OCI-LY3 (cell line): Measurements from ENCODE around the gene GMFB.

Experiments
- CTCF ChIP-seq: fragments of 200-600, 300-600 bp; sonication (generic); IDR thresholded peaks from 2 replicates; pipeline ENCODE4 v1.5.1; 2014; ENCODE audit warnings: antibody characterized with exemption, low read length, low read depth
- EZH2phosphoT487 ChIP-seq: fragments of 200-600 bp; shearing (Covaris generic); IDR thresholded peaks from 2 replicates; pipeline ENCODE4 v1.6.1; 2018; ENCODE audit warnings: antibody characterized with exemption, mixed run types, low read depth

- TF ChIP-seq EZH2phosphoT487: no peak
- TF ChIP-seq CTCF: no peak
These were observed 44.8 kb downstream of the GMFB start for GRCh38 chr14:54443981-54444380.
